ENCODE results near the gene IL23A. TPM values are rescaled to one million over a fixed set of nuclear protein-coding genes. Genes with fewer than 3 reads are reported as not detected.

The IL23A gene
- total RNA-seq, 1 donor from 2014 or later = 5.6 TPM

- H3K27ac Mint-ChIP-seq = peak within 1 kb of the TSS; percentile 94
Observed at GRCh38 chr12:56362130-56363059, 23.7 kb downstream of the IL23A start, which contains the start of gene APOF. APOF (minus strand) TSS chr12:56362857; CDS start chr12:56362745, 112 bp downstream.

GRCh38 chr12:56366948-56367347, 28.3 kb downstream of the IL23A start:
- no peaks in the 10 kb centered on the region for H3K36me3 Mint-ChIP-seq (ENCODE audit: low read depth)
- no peaks in the 10 kb centered on the region for H3K27me3 Mint-ChIP-seq
- H3K4me1 Mint-ChIP-seq = no peaks in the 10 kb centered on the region
- no peak for DNase-seq
- ChIA-PET POLR2A (interaction anchor here (0.5 kb wide), 1 partner anchor 37 kb away, joined by 7 read pairs; no protein-coding TSS in a partner anchor), CTCF (no interaction called here)
- no peak overlapping the region for H3K4me3 Mint-ChIP-seq
- no peak overlapping the region for H3K27ac Mint-ChIP-seq
- no peaks in the 10 kb centered on the region for H3K9me3 Mint-ChIP-seq
- intact Hi-C loops (cut with micrococcal nuclease) = loop anchor here (10.0 kb wide), 1 partner anchor 268 kb away; the partner anchor contains the start of gene BAZ2A
- no peak for ATAC-seq (ENCODE audit: low read depth)
- no peak for TF ChIP-seq CTCF (IDR thresholded peaks at IDR 0.05)

More at GRCh38 chr12:56362130-56363059, 23.7 kb downstream of the IL23A start, which contains the start of gene APOF:
- no peaks in the 10 kb centered on the region for H3K27me3 Mint-ChIP-seq
- intact Hi-C loops (cut with micrococcal nuclease) = loop anchor here (10.0 kb wide), 1 partner anchor 272 kb away; the partner anchor contains the start of gene BAZ2A
- H3K4me3 Mint-ChIP-seq = peak within 1 kb of the TSS; percentile 92
- ChIA-PET POLR2A (interaction anchor here (0.5 to 5.5 kb wide), 7 partner anchors 14 to 141 kb away, joined by 3 to 128 read pairs (median 6); partner anchors contain the start of genes CNPY2, IL23A, RNF41 and TIMELESS), CTCF (interaction anchor here (1.3 kb wide), 1 partner anchor 10 kb away, joined by 3 read pairs; no protein-coding TSS in a partner anchor)
- H3K36me3 Mint-ChIP-seq (ENCODE audit: low read depth) = peaks cover 8% of the 10 kb centered on the region
- ATAC-seq (ENCODE audit: low read depth) = no peak
- H3K4me1 Mint-ChIP-seq = peaks cover 36% of the 10 kb centered on the region
- H3K9me3 Mint-ChIP-seq = no peaks in the 10 kb centered on the region
- DNase-seq = no peak
- TF ChIP-seq CTCF (IDR thresholded peaks at IDR 0.05) = no peak

- POLR2A ChIA-PET = interaction anchor here (0.6 to 8.4 kb wide), 5 partner anchors 14 to 544 kb away, joined by 4 to 128 read pairs (median 13); partner anchors contain the start of genes DNAJC14, IL23A and STAT2
- Mint-ChIP-seq H3K27me3 (no peaks in the 10 kb centered on the region), H3K9me3 (no peaks in the 10 kb centered on the region), H3K36me3 (ENCODE audit: low read depth) (peaks cover 2% of the 10 kb centered on the region), H3K27ac (peak overlapping the region; percentile 94), H3K4me3 (no peak overlapping the region), H3K4me1 (peaks cover 53% of the 10 kb centered on the region)
- no peak for TF ChIP-seq CTCF (IDR thresholded peaks at IDR 0.05)
- CTCF ChIA-PET = no interaction called here
- ATAC-seq (ENCODE audit: low read depth) (no peak), DNase-seq (no peak)
- intact Hi-C loops (cut with micrococcal nuclease) = no loop called here
Observed at GRCh38 chr12:56373515-56373914, 34.8 kb downstream of the IL23A start.

- Mint-ChIP-seq H3K4me1 (peaks cover 53% of the 10 kb centered on the region), H3K27ac (peak overlapping the region; percentile 94), H3K36me3 (ENCODE audit: low read depth) (peaks cover 2% of the 10 kb centered on the region), H3K9me3 (no peaks in the 10 kb centered on the region), H3K27me3 (no peaks in the 10 kb centered on the region), H3K4me3 (peak overlapping the region; percentile 33)
- DNase-seq (no peak), ATAC-seq (ENCODE audit: low read depth) (peak; percentile 32)
- intact Hi-C loops (cut with micrococcal nuclease) = loop anchor here (1.0 to 5.0 kb wide), 5 partner anchors 15 to 89 kb away; partner anchors contain the start of genes IL23A, PAN2 and STAT2
- ChIA-PET CTCF (interaction anchor here (1.5 kb wide), 1 partner anchor 15 kb away, joined by 5 read pairs; the partner anchor contains the start of gene STAT2), POLR2A (interaction anchor here (0.5 to 8.4 kb wide), 17 partner anchors 9 to 1377 kb away, joined by 3 to 128 read pairs (median 6); partner anchors contain the start of genes CDK4, CNPY2, IL23A and PAN2)
- TF ChIP-seq CTCF (IDR thresholded peaks at IDR 0.05) = no peak
Observed at GRCh38 chr12:56374726-56375597, 36.3 kb downstream of the IL23A start.

Data from activated B cell treated with CpG ODN at 0.5 μM for 24 hours (primary cell).